Gastrocnemius medialis (tissue), 4 donors: ENCODE measurements around the gene RNF25. TPM values are rescaled to one million over a fixed set of nuclear protein-coding genes. Genes with fewer than 3 reads are reported as not detected.

Experiments
- ATAC-seq, 2 donors: fragments of 150-250 bp; one replicate each; pipeline ENCODE4 v1.9.1; 2016
- DNase-seq, 2 donors: peaks; one replicate each; pipeline ENCODE4 v3.0.0-alpha.2; 2019
- H3K27ac ChIP-seq, 4 donors: fragments of 200-600 bp; sonication (generic); 1 replicate in 1 of 4; 2 replicates in 3 of 4; pipeline ENCODE4 v1.5.1; 2016 to 2018; ENCODE audit warnings: mild to moderate bottlenecking in 2 of 4, moderate library complexity in 1 of 4
- H3K27me3 ChIP-seq, 3 donors: fragments of 200-600 bp; sonication (generic) in 2 of 3; 1 replicate in 1 of 3; 2 replicates in 2 of 3; pipeline versions ENCODE4 v1.5.1 to v1.6.0; 2016 to 2019; ENCODE audit warnings: mild to moderate bottlenecking in 1 of 3, moderate library complexity in 1 of 3
- H3K36me3 ChIP-seq, 2 donors: fragments of 200-600 bp; sonication (generic) in 1 of 2; one replicate each; pipeline ENCODE4 v1.5.1; 2017 to 2018
- H3K4me1 ChIP-seq, 2 donors: fragments of 200-600 bp; sonication (generic) in 1 of 2; one replicate each; pipeline ENCODE4 v1.5.1; 2016 to 2017; ENCODE audit warnings: mild to moderate bottlenecking in 2 of 2
- H3K4me3 ChIP-seq, 4 donors: fragments of 200-600 bp; sonication (generic) in 3 of 4; 1 replicate in 1 of 4; 2 replicates in 3 of 4; pipeline ENCODE4 v1.5.1; 2016 to 2019; ENCODE audit warnings: mild to moderate bottlenecking in 2 of 4
- H3K9me3 ChIP-seq, 3 donors: fragments of 200-600 bp; sonication (generic) in 2 of 3; 1 replicate in 1 of 3; 2 replicates in 2 of 3; pipeline ENCODE4 v1.5.1; 2016 to 2019
- POLR2A ChIP-seq, 2 donors: fragments of 450-650 bp; IDR thresholded peaks; one replicate each; pipeline ENCODE4 v1.6.1; 2017; ENCODE audit warnings: antibody characterized with exemption in 2 of 2, mild to moderate bottlenecking in 2 of 2, moderate library complexity in 2 of 2
- in situ Hi-C, 4 donors: fragments of 200-750 bp; cut with MboI; loops; one replicate each; pipeline versions ENCODE4 v1.15.0 to v1.8.0; 2017; ENCODE audit warnings: low sequenced_read_pairs in 4 of 4
- intact Hi-C: fragments of 100-400 bp; cut with DNase I; formaldehyde crosslinking; loops from one replicate; pipeline ENCODE4 v1.15.1; 2023; ENCODE audit warnings: low total_unique reads
- total RNA-seq, 4 donors: library from RNA; depleted of rRNA; stranded (reverse); fragments of >200 nt; gene quantifications; one replicate each; pipeline versions ENCODE4 v1.1.0 to v1.2.3, GENCODE V29; 2016
- TF ChIP-seq, protein P1 (sequence below), 5 experiments: fragments of 450-650 bp in 3 of 5; fragments of 200-600 bp in 2 of 5; sonication (generic) in 2 of 5; IDR thresholded peaks in 4 of 5; conservative IDR thresholded peaks in 1 of 5; 1 replicate in 4 of 5; 2 replicates in 1 of 5; pipeline ENCODE4 v1.5.1; 2016 to 2019; ENCODE audit warnings: antibody characterized with exemption in 5 of 5, mild to moderate bottlenecking in 3 of 5, moderate library complexity in 3 of 5

The RNF25 gene
- total RNA-seq, 4 donors from 2014 or later: 11.7 to 39.1 (median 26.1) TPM

DNA sequence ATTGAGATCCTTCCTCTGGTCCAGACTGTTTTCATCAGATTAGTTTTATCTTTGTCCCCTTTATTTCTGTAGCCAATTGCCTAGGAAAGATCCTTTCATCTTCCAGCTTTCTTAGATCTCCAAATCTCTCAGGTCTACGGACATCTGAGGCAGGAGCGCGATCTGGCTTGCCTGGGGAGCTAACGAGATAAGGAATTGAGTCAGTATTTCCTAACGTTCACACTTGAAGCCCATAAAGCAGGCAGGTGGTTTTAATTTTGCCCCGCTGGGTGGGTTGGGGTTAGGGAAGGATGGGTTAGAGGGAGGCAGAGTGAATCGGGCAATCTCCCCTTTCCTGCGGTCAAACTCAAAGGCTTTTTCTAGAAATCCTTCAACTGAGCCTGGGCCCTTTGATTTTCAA, 38.1 kb upstream of the RNF25 start:
- H3K36me3 ChIP-seq: no peaks in the 10 kb centered on the region
- in situ Hi-C loops (loop anchor here in 2 of 4 donors (5.0 to 10.0 kb wide), 2 partner anchors 75 to 137 kb away; partner anchors contain the start of gene CYP27A1 (in 1 of the 2)), intact Hi-C loops (loop anchor here (1.0 to 5.0 kb wide), 5 partner anchors 39 to 450 kb away; partner anchors contain the start of genes BCS1L, CYP27A1, NHEJ1 and ZNF142)
- H3K9me3 ChIP-seq: no peaks in the 10 kb centered on the region
- peak overlapping the region in 2 of 4 donors; percentile 77 to 89 for H3K4me3 ChIP-seq
- peaks cover 9% of the 10 kb centered on the region in 2 donors for H3K4me1 ChIP-seq
- DNase-seq (no peak), ATAC-seq (no peak)
- no peak overlapping the region for H3K27ac ChIP-seq
- TF ChIP-seq POLR2A (IDR thresholded peaks at IDR 0.05): no peak
- TF ChIP-seq, protein P1, sequence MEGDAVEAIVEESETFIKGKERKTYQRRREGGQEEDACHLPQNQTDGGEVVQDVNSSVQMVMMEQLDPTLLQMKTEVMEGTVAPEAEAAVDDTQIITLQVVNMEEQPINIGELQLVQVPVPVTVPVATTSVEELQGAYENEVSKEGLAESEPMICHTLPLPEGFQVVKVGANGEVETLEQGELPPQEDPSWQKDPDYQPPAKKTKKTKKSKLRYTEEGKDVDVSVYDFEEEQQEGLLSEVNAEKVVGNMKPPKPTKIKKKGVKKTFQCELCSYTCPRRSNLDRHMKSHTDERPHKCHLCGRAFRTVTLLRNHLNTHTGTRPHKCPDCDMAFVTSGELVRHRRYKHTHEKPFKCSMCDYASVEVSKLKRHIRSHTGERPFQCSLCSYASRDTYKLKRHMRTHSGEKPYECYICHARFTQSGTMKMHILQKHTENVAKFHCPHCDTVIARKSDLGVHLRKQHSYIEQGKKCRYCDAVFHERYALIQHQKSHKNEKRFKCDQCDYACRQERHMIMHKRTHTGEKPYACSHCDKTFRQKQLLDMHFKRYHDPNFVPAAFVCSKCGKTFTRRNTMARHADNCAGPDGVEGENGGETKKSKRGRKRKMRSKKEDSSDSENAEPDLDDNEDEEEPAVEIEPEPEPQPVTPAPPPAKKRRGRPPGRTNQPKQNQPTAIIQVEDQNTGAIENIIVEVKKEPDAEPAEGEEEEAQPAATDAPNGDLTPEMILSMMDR (IDR thresholded peaks at IDR 0.05 in 4 of 5, conservative IDR thresholded peaks at IDR 0.05 in 1 of 5): no peak
- H3K27me3 ChIP-seq: no peaks in the 10 kb centered on the region

DNA sequence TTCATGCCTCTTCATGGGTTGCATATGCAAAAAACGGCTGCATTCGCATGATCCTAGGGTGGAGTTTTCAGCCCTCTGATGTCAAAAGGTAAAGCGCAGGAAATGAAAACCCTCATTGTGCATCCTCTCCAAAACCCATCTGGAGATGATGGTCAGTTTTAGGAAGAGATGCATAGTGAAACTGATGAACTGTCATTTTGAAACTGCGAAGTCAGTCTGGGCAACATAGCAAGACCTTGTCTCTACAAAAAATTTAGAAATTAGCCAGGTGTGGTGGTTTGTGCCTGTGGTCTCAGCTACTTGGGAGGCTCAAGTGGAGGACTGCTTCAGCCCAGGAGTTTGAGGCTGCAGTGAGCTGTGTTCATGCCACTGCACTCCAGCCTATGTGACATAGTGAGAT, 36.3 kb upstream of the RNF25 start:
- Histone ChIP-seq H3K36me3 (no peaks in the 10 kb centered on the region), H3K4me1 (peaks cover 9% of the 10 kb centered on the region in 2 donors), H3K27me3 (no peaks in the 10 kb centered on the region), H3K27ac (no peak overlapping the region), H3K4me3 (no peak overlapping the region), H3K9me3 (no peaks in the 10 kb centered on the region)
- in situ Hi-C loops (no loop called here), intact Hi-C loops (no loop called here)
- TF ChIP-seq, protein P1 (IDR thresholded peaks at IDR 0.05 in 4 of 5, conservative IDR thresholded peaks at IDR 0.05 in 1 of 5): no peak
- TF ChIP-seq POLR2A (IDR thresholded peaks at IDR 0.05): no peak
- no peak for DNase-seq
- no peak for ATAC-seq

DNA sequence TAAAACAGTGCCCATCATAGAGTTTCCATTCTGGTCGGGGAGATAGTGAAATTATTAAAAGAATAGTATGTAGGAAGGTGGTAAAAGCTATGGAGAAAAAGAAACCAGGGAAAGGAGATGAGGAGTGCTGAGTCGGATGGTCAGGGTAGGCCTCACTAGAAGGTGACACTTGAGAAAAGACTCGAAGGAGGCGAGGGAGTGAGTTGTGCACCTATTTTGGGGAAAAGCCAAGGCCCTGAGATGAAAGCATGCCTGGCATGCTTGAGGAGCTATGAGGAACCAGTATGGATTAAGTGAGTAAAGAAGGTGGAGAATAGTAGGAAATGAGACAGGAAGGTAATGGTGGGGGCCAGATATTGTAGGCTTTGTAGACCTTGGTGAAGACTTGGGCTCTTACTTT, 31.5 kb upstream of the RNF25 start:
- Histone ChIP-seq H3K36me3 (peaks cover 0 to 7% of the 10 kb centered on the region in 2 donors), H3K9me3 (no peaks in the 10 kb centered on the region), H3K27ac (no peak overlapping the region), H3K4me1 (no peaks in the 10 kb centered on the region), H3K4me3 (no peak overlapping the region), H3K27me3 (no peaks in the 10 kb centered on the region)
- intact Hi-C loops: no loop called here
- TF ChIP-seq, protein P1 (IDR thresholded peaks at IDR 0.05 in 4 of 5, conservative IDR thresholded peaks at IDR 0.05 in 1 of 5): no peak
- no peak for TF ChIP-seq POLR2A (IDR thresholded peaks at IDR 0.05)
- DNase-seq (no peak), ATAC-seq (no peak)
- in situ Hi-C loops: no loop called here

DNA sequence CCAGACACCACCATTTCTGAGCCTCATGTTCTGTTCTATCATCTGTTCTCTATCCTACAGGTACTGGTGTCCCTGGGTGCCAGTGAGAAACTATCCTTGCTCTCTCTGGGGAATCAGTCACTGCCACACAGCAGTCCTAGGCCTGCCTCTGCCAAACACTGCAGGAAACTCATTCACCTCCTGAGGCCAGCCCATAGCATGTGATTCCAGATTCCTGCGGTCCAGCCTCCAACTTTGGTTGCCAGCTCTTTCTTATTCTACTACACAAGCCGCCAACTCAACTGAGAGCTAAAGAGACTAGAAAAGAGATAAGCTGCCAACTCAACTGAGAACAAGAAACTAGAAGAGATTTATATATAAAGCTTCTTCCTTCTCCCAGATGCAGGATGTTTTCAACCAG, 30.0 kb upstream of the RNF25 start:
- no peaks in the 10 kb centered on the region for H3K4me1 ChIP-seq
- no peak overlapping the region for H3K27ac ChIP-seq
- in situ Hi-C loops (no loop called here), intact Hi-C loops (no loop called here)
- TF ChIP-seq, protein P1 (IDR thresholded peaks at IDR 0.05 in 4 of 5, conservative IDR thresholded peaks at IDR 0.05 in 1 of 5): no peak
- TF ChIP-seq POLR2A (IDR thresholded peaks at IDR 0.05): no peak
- H3K4me3 ChIP-seq: no peak overlapping the region
- H3K27me3 ChIP-seq: no peaks in the 10 kb centered on the region
- ATAC-seq (no peak), DNase-seq (no peak)
- no peaks in the 10 kb centered on the region for H3K9me3 ChIP-seq
- H3K36me3 ChIP-seq: peaks cover 0 to 7% of the 10 kb centered on the region in 2 donors

DNA sequence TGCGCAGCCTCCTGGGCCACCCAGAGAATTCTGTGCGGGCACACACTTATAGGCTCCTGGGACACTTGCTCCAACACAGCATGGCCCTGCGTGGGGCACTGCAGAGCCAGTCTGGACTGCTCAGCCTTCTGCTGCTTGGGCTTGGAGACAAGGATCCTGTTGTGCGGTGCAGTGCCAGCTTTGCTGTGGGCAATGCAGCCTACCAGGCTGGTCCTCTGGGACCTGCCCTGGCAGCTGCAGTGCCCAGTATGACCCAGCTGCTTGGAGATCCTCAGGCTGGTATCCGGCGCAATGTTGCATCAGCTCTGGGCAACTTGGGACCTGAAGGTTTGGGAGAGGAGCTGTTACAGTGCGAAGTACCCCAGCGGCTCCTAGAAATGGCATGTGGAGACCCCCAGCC, 27.1 kb upstream of the RNF25 start:
- intact Hi-C loops: no loop called here
- Histone ChIP-seq H3K9me3 (no peaks in the 10 kb centered on the region), H3K4me3 (no peak overlapping the region), H3K4me1 (no peaks in the 10 kb centered on the region), H3K36me3 (peaks cover 0 to 23% of the 10 kb centered on the region in 2 donors), H3K27me3 (no peaks in the 10 kb centered on the region), H3K27ac (no peak overlapping the region)
- TF ChIP-seq, protein P1 (IDR thresholded peaks at IDR 0.05 in 4 of 5, conservative IDR thresholded peaks at IDR 0.05 in 1 of 5): no peak
- no peak for TF ChIP-seq POLR2A (IDR thresholded peaks at IDR 0.05)
- ATAC-seq (peak in 1 of 2 donors; percentile 20), DNase-seq (no peak)
- in situ Hi-C loops: loop anchor here in 2 of 4 donors (25.0 kb wide), 1 partner anchor 287 kb away; the partner anchor contains the start of gene VIL1 (in 2 of the 2)
